Activated CD8-positive, alpha-beta memory T cell treated with anti-CD3 and anti-CD28 coated beads, Interleukin-2, amount 50 U/mL, for 4 hours (primary cell): ENCODE results near the gene HSPA6.
"Not testable (repeated sequence)": the region's sequence is repeated elsewhere in the genome, so short reads cannot be mapped to it uniquely, and the experiment has no call there.

Experiments used
- DNase-seq: peaks from one replicate; pipeline ENCODE4 v3.0.0-alpha.2; 2020

The HSPA6 gene

DNA sequence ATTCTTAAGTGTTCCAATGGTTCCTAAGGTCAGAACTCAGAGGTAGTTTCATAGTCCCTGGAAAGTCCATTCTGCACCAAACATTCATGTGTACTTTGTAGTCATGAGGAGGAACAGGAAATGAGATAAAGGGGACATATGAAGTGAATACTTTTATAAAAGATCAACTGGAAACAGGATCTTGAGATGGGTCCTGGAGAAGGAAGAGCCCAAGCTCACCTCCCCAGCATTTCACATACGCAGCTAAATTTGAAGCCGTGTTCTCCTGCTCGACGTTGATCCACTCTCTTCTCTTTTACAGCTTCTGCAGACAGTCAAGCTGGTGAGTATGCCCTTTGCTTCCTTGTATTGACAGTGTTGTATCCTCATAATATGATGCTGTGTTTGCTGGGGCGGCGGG is 18.7 kb upstream of the HSPA6 start:
- no peak for DNase-seq

DNA sequence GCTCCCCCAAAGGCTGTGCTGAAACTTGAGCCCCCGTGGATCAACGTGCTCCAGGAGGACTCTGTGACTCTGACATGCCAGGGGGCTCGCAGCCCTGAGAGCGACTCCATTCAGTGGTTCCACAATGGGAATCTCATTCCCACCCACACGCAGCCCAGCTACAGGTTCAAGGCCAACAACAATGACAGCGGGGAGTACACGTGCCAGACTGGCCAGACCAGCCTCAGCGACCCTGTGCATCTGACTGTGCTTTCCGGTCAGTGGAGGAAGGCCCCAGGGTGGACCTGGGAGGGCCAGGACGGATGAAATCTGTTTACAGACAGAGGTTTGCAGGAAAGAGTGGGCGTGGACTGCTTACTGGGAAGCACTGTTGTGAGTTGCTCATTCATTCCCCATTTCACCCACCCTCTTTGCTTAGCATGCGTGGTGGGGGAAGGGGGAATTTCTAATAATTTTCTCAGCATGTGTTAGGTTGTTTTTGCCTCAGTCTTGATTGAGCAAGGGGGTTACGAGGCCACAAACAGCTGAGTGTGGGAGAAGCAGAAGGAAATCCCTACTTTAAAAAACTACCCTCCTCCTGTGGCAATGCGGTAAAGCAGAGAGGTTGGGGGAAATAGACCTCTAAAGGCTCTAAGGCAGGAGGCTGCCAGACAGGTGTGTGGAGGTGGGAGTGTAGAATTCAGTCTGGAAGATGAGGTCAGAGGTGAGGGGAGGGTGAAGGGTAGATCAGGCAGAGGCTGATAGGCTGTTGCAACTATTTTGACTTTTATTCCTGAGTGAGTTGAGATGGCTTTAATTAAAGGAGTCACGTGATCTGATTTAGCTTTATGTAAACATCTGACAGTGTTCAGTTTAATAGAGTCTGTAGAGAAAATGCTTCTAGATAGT is 17.8 kb upstream of the HSPA6 start:
- no peak for DNase-seq

GRCh38 chr1:161510477-161510876 is 13.9 kb upstream of the HSPA6 start:
- DNase-seq, result no peak

DNA sequence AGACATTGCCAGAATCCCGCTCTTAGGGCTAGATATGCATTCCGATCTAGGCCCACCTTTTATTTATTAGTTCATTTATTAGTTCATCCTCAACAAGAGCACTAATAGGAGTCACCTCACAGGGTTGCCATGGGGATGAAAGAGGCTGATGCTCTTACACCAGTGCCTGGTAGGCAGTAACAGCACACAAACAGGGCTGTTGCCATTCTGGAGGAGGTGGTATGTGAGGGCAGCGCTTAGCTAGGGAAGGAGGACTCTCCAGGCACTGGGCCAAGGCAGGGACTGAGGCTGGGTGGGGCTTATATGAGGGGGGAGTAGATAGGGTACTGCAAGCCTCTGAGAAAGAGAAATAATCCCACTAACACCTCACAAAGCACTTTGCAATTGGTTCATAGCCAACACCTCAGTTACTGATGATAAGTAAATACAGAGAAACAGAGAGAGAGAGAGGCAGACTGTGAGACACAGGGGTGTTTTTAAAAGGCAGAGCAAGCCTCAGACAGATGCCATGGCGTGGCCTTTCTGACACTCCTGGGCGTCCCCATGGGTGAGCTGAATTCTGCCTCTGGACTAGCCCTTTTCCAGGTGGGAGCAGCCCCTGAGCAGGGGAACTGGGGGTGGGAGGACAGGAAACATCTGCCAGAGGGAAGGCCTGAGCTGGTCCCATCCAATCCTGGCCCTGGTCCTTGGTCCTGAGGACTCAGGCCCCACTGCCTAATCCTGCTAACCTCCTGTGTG is 13.2 kb upstream of the HSPA6 start:
- no peak for DNase-seq

DNA sequence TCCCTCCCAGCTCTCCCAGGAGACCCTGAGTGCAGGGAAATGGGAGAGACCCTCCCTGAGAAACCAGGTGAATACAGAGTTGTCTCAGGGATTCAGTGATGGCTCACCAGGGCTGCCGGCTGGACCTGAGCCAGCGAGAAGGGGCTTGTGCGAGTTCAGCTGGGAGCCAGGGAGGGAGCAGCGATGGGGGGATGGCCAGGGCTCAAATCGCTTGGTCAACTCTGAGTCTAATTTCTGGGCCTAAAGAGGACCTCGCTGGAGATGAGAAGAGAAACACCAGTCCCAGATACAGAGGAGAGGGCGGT is 12.6 kb upstream of the HSPA6 start:
- DNase-seq, result no peak

DNA sequence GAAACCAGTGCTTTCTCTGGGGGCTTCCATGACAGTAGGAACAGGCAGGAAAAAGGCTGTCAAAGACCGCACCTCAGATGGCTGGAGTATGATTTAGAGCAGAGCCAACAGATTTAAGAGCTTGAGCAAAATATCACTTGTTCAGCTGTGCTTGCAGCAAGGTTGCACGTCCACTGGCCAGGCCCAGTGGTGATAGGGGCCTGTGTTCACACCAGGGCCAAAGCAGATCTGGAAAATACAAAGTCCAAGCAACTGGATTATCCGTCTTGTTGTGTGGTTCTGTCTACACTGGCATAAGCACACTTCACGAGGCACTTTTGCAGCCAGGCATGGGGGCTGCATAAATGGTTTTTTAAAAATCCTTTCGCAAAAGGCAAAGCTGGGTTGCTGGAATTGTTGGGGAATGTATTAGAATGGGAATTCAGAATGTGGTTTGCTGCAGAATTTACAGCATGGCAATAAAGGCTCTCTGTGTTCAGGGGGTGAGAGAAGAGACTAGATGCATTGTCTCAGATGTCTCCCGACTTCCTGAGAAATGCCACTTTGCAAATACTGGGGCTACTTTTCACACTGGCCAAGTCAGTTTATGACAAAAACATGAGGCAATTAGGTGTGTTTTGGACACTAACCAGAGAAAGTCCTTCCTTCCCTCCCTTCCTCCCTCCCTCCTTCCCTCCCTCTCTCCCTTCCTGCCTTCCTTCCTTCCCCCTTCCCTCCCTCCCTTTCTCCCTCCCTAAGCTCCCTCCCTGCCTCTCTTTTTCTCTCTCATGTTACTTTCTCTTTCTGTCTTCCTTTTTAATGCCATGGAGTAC is 11.5 kb upstream of the HSPA6 start:
- not testable (repeated sequence) for DNase-seq

DNA sequence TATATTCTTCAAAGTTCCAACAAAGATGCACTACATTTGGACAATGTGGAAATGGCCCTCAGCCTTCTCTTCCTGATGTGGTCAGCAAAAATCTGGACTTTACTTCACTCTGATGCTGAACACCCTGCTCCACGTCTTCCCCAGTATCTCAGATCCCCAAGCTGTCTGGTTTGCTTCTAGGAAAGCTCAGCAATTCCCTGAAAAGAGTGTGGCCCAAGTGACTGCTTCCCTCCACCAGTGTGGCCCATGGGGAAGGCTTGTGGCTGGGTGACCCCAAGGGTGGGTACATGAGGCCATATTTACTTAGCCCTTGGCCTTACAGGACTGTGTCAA is 10.9 kb upstream of the HSPA6 start:
- DNase-seq, result not testable (repeated sequence)

GRCh38 chr1:161513953-161514352 is 10.4 kb upstream of the HSPA6 start:
- not testable (repeated sequence) for DNase-seq

DNA sequence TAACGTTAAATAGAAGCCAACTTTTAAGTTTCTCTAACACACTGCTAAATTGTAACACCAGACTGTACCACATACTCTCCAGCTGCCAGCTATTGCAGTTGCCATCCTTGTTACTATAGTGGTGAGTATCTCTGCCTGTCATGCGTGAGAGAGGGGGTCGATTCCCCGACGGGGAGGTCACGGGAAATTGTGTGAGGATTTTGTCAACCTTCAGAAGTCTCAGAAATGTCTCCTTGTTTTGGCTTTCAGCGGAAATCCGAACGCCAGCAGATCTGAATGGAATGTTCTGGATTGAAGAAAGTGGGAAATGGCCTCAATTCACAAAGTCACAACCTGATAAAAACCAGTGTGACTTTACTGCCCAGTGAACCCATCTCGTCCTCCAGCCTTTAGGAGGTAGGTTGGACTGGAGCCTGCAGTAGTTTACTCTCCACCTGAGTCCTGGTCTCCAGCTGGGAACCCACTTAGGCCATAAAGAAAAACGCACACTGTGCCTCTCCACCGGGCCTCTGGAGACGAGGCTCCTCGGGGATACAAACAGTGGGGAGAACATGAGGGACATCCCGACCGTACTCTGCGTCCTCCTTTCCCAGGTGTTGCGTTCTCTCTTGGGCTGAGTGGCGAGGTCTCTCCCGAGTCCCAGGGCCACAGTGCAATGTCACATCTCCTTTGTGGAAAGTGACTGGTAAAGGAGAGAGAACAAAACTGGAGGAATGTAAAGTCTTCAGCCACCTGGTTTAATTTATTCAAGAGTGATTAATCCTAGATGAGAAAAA is 1.1 kb upstream of the HSPA6 start:
- not testable (repeated sequence) for DNase-seq

DNA sequence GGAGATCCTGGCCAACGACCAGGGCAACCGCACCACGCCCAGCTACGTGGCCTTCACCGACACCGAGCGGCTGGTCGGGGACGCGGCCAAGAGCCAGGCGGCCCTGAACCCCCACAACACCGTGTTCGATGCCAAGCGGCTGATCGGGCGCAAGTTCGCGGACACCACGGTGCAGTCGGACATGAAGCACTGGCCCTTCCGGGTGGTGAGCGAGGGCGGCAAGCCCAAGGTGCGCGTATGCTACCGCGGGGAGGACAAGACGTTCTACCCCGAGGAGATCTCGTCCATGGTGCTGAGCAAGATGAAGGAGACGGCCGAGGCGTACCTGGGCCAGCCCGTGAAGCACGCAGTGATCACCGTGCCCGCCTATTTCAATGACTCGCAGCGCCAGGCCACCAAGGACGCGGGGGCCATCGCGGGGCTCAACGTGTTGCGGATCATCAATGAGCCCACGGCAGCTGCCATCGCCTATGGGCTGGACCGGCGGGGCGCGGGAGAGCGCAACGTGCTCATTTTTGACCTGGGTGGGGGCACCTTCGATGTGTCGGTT is 477 bp downstream of the HSPA6 start:
- DNase-seq, result not testable (repeated sequence)

GRCh38 chr1:161525321-161525720 is 981 bp downstream of the HSPA6 start:
- not testable (repeated sequence) for DNase-seq

DNA sequence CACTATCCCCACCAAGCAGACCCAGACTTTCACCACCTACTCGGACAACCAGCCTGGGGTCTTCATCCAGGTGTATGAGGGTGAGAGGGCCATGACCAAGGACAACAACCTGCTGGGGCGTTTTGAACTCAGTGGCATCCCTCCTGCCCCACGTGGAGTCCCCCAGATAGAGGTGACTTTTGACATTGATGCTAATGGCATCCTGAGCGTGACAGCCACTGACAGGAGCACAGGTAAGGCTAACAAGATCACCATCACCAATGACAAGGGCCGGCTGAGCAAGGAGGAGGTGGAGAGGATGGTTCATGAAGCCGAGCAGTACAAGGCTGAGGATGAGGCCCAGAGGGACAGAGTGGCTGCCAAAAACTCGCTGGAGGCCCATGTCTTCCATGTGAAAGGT is 1.6 kb downstream of the HSPA6 start:
- not testable (repeated sequence) for DNase-seq

- DNase-seq, result not testable (repeated sequence)
Observed at GRCh38 chr1:161528550-161528949, 4.2 kb downstream of the HSPA6 start.

GRCh38 chr1:161529463-161530104 is 5.2 kb downstream of the HSPA6 start:
- DNase-seq, result not testable (repeated sequence)

DNA sequence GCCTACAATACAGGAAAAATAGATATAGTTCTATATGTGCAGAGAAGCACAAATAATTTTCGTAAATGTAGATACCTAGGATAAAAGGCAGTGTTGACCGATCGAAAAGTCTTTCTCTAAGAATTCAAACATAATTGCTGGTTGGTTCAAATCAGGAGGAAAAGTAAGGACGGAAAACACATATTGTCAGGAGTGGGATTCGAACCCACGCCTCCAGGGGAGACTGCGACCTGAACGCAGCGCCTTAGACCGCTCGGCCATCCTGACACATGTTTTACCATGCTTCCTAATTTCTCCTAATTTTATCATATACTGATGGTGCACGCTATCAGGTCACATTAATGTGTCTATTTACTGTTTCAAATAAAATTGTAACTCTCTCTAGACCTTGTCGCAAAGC is 5.8 kb downstream of the HSPA6 start:
- peak; percentile 62 for DNase-seq

- peak; percentile 88 for DNase-seq
Observed at GRCh38 chr1:161530671-161531641, 6.6 kb downstream of the HSPA6 start.

GRCh38 chr1:161531986-161532643 is 7.8 kb downstream of the HSPA6 start:
- no peak for DNase-seq

GRCh38 chr1:161532644-161533567 is 8.6 kb downstream of the HSPA6 start:
- DNase-seq, result not testable (repeated sequence)
